ENCODE results near the gene ADAT1.

- TF ChIP-seq FOXP2 (optimal IDR thresholded peaks at IDR 0.05; ENCODE audit: borderline replicate concordance, extremely low read depth, extremely low read length, insufficient read depth) (no peak), POLR2AphosphoS5 (IDR thresholded peaks at IDR 0.05; ENCODE audit: low read depth, low read length) (no peak)
These were observed 33.8 kb downstream of the ADAT1 start for GRCh38 chr16:75589306-75589705.
